K562 (cell line): Measurements from ENCODE around the gene HSPA8. TPM values are rescaled to one million over a fixed set of nuclear protein-coding genes. Genes with fewer than 3 reads are reported as not detected.

Experiments
- ATAC-seq: fragments of 200-7000 bp; cut with Tn5 transposase; 3 replicates; pipeline ENCODE4 v1.9.1; 2020; ENCODE audit warnings: moderate library complexity
- BruUV-seq: library from RNA; stranded (reverse); fragments of 400-500 nt; replicated peaks from 2 replicates; lab custom pipeline; 2021; lab: Mats Ljungman, UMichigan
- CTCF ChIA-PET: fragments of 300-600 bp; formaldehyde crosslinking; extraction: SDS; loops from one replicate; lab custom pipeline; 2021; ENCODE audit warnings: low intra/inter-chr PET ratio; lab: Yijun Ruan, JAX
- POLR2A ChIA-PET: fragments of 300-600, 350-650 bp; sonication (Branson Sonifier 250); formaldehyde crosslinking; extraction: SDS; loops from one replicate; lab custom pipeline; 2021; ENCODE audit warnings: antibody characterized with exemption, inconsistent platforms; lab: Yijun Ruan, JAX
- DNase-seq, 4 experiments: peaks; one replicate each; pipeline versions ENCODE4 v3.0.0 to v3.0.0-alpha.2; 2011 to 2018; ENCODE audit warnings: low spot score in 3 of 4, mixed read lengths in 3 of 4; ENCODE audit errors: extremely low read depth in 1 of 4
- FAIRE-seq: peaks from 2 replicates; lab custom pipeline; 2011; peaks lifted over from hg19 to GRCh38; lab: Jason Lieb, UNC
- H2AFZ ChIP-seq: 2 replicates; pipeline ENCODE4 v1.6.0; 2011; ENCODE audit warnings: low read depth, low read length, control low read depth, inconsistent platforms
- H3K27ac ChIP-seq: fragments of 200-600 bp; 3 replicates; pipeline ENCODE4 v1.8.0; 2011; ENCODE audit warnings: low read depth, mild to moderate bottlenecking, control low read depth, inconsistent platforms, low read length, moderate library complexity, mixed read lengths; ENCODE audit errors: extremely low read depth
- H3K27me3 ChIP-seq, 2 experiments: fragments of 300-600 bp in 1 of 2; 2 replicates in 1 of 2; 3 replicates in 1 of 2; pipeline versions ENCODE4 v1.6.0 to v1.8.0; 2011; ENCODE audit warnings: inconsistent platforms in 2 of 2, low read length in 2 of 2, mild to moderate bottlenecking in 1 of 2, mixed read lengths in 1 of 2, moderate library complexity in 1 of 2; ENCODE audit not compliant: control insufficient read depth in 2 of 2, insufficient read depth in 2 of 2
- H3K36me3 ChIP-seq: fragments of 300-600 bp; 3 replicates; pipeline ENCODE4 v1.8.0; 2011; ENCODE audit warnings: mild to moderate bottlenecking, low read length, inconsistent platforms; ENCODE audit not compliant: control insufficient read depth, insufficient read depth
- H3K4me1 ChIP-seq, 2 experiments: fragments of 200-600 bp in 1 of 2; replicated peaks in 1 of 2; 2 replicates in 1 of 2; 3 replicates in 1 of 2; pipeline versions ENCODE4 v1.5.1 to v1.8.0; 2011; ENCODE audit warnings: inconsistent platforms in 2 of 2, low read length in 2 of 2, mild to moderate bottlenecking in 1 of 2, mixed read lengths in 1 of 2, moderate library complexity in 1 of 2; ENCODE audit not compliant: control insufficient read depth in 2 of 2, insufficient read depth in 2 of 2
- H3K4me2 ChIP-seq: 2 replicates; pipeline ENCODE4 v1.6.1; 2011; ENCODE audit warnings: low read length, control low read depth, inconsistent platforms, mixed read lengths; ENCODE audit not compliant: insufficient read depth
- H3K4me3 ChIP-seq: fragments of 200-600 bp; sonication (generic), shearing (Covaris generic); 2 replicates; pipeline ENCODE4 v1.5.1; 2016; ENCODE audit warnings: control low read depth, inconsistent platforms
- H3K79me2 ChIP-seq: fragments of 200-600 bp; 3 replicates; pipeline ENCODE4 v1.8.0; 2011; ENCODE audit warnings: low read length, inconsistent platforms; ENCODE audit not compliant: control insufficient read depth, insufficient read depth
- H3K9ac ChIP-seq, 2 experiments: 2 replicates each; pipeline versions ENCODE4 v1.6.0 to v1.6.1; 2011; ENCODE audit warnings: low read depth in 2 of 2, low read length in 2 of 2, control low read depth in 1 of 2, inconsistent platforms in 1 of 2, mild to moderate bottlenecking in 1 of 2, mixed read lengths in 1 of 2; ENCODE audit not compliant: insufficient read depth in 1 of 2
- H3K9me1 ChIP-seq: one replicate; pipeline ENCODE4 v1.6.0; 2011; ENCODE audit warnings: inconsistent platforms, mild to moderate bottlenecking, low read length, moderate library complexity; ENCODE audit not compliant: control insufficient read depth, insufficient read depth
- H3K9me3 ChIP-seq: replicated peaks from 2 replicates; pipeline ENCODE4 v1.5.1; 2011; ENCODE audit warnings: low read depth, low read length, inconsistent platforms; ENCODE audit not compliant: control insufficient read depth, insufficient read depth
- H4K20me1 ChIP-seq: replicated peaks from 2 replicates; pipeline ENCODE4 v1.6.1; 2011; ENCODE audit warnings: low read length, inconsistent platforms, mixed read lengths; ENCODE audit not compliant: control insufficient read depth, insufficient read depth
- ASH1L ChIP-seq: fragments of 450-650 bp; IDR thresholded peaks from 2 replicates; pipeline ENCODE4 v1.6.1; 2018; ENCODE audit warnings: borderline replicate concordance, mild to moderate bottlenecking, low read depth; ENCODE audit not compliant: partially characterized antibody
- CTCF ChIP-seq, 3 experiments: IDR thresholded peaks in 2 of 3; conservative IDR thresholded peaks in 1 of 3; 2 replicates each; pipeline ENCODE4 v1.5.1; 2011 to 2012; ENCODE audit warnings: low read length in 3 of 3, mild to moderate bottlenecking in 3 of 3, control low read depth in 2 of 3, improper control_type of control experiment in 1 of 3, inconsistent platforms in 1 of 3, low read depth in 1 of 3, mixed read lengths in 1 of 3, moderate library complexity in 1 of 3; ENCODE audit not compliant: insufficient read depth in 2 of 3
- PHF20 ChIP-seq: fragments of 450-650 bp; IDR thresholded peaks from 2 replicates; pipeline ENCODE4 v1.6.1; 2018; ENCODE audit not compliant: partially characterized antibody
- TOE1 ChIP-seq, 2 experiments: fragments of 450-650 bp in 1 of 2; sonication (generic) in 1 of 2; formaldehyde crosslinking in 1 of 2; IDR thresholded peaks; 2 replicates each; pipeline versions ENCODE4 v1.7.1 to v1.8.0; 2016 to 2022; ENCODE audit warnings: borderline replicate concordance in 2 of 2, mild to moderate bottlenecking in 2 of 2, antibody characterized with exemption in 1 of 2, inconsistent platforms in 1 of 2, low read depth in 1 of 2, missing genetic modification reagents in 1 of 2, moderate library complexity in 1 of 2
- ZNF224 ChIP-seq: sonication (generic); formaldehyde crosslinking; IDR thresholded peaks from 2 replicates; pipeline ENCODE4 v1.8.0; 2022; ENCODE audit warnings: mild to moderate bottlenecking, missing genetic modification reagents
- ZNF668 ChIP-seq: fragments of 250-450 bp; sonication (Bioruptor Pico); IDR thresholded peaks from 2 replicates; pipeline ENCODE4 v1.8.0; 2022; ENCODE audit warnings: mild to moderate bottlenecking, inconsistent platforms
- ZNF75A ChIP-seq: fragments of 450-650 bp; formaldehyde crosslinking; IDR thresholded peaks from 2 replicates; pipeline ENCODE4 v1.4.0; 2020; ENCODE audit warnings: mild to moderate bottlenecking
- WGBS: fragments of 100-300 bp; shearing (Covaris generic); methylation state at CpG from one replicate; pipeline ENCODE4 v1.1.6; 2016; ENCODE audit warnings: low coverage, mixed read lengths; ENCODE audit not compliant: insufficient coverage; ENCODE audit errors: missing lambda C conversion rate; 5-methylcytosine and 5-hydroxymethylcytosine counted together
- in situ Hi-C: fragments of 300-500 bp; cut with MboI; formaldehyde crosslinking; loops from 4 replicates; pipeline ENCODE4 v1.15.0; 2018; ENCODE audit warnings: inconsistent platforms, mixed read lengths
- intact Hi-C: fragments of 100-400 bp; cut with micrococcal nuclease; formaldehyde crosslinking; loops from 2 replicates; pipeline ENCODE4 v1.14.2; 2022
- polyA plus RNA-seq, 8 experiments: library from polyadenylated mRNA; depleted of rRNA in 4 of 8; stranded (reverse) in 5 of 8; unstranded in 3 of 8; fragments of >200 nt; fragmentation: Nextera tagmentation in 2 of 8; fragmentation: Illumina TruSeq in 1 of 8; extraction: Ambion mirVana in 2 of 8; extraction: Trizol in 1 of 8; gene quantifications; 2 replicates each; pipeline versions ENCODE4 v1.2.1 to v1.2.3, GENCODE V29; 2011 to 2014; ENCODE audit warnings: inconsistent platforms in 1 of 8, missing spikeins in 1 of 8
- total RNA-seq, 7 experiments: library from RNA; depleted of rRNA in 6 of 7; stranded (reverse); fragments of >200 nt in 6 of 7; fragmentation: Illumina TruSeq in 2 of 7; extraction: Trizol in 2 of 7; gene quantifications; 2 replicates each; pipeline versions ENCODE4 v1.2.1 to v1.2.3, GENCODE V29; 2011 to 2021; ENCODE audit warnings: low replicate concordance in 1 of 7
- TF ChIP-seq, protein P1 (sequence below): sonication (generic); formaldehyde crosslinking; IDR thresholded peaks from 2 replicates; pipeline ENCODE4 v1.8.0; 2023; ENCODE audit warnings: mild to moderate bottlenecking, missing genetic modification reagents
- TF ChIP-seq, protein P2 (sequence below), 2 experiments: IDR thresholded peaks; 2 replicates each; pipeline ENCODE4 v1.6.1; 2011; ENCODE audit warnings: borderline replicate concordance in 1 of 2, control low read depth in 1 of 2, low read depth in 1 of 2, low read length in 1 of 2, mild to moderate bottlenecking in 1 of 2, mixed read lengths in 1 of 2, moderate library complexity in 1 of 2; ENCODE audit not compliant: insufficient read depth in 1 of 2, insufficient read length in 1 of 2, poor library complexity in 1 of 2, severe bottlenecking in 1 of 2; ENCODE audit errors: extremely low read depth in 1 of 2

Gene HSPA8
- total and polyA plus RNA-seq, 9 of the 15 experiments (the other 6 are each of a cell fraction or from before 2014, with no cell fraction given) = 1,250 to 3,966 (median 2,773) TPM

DNA sequence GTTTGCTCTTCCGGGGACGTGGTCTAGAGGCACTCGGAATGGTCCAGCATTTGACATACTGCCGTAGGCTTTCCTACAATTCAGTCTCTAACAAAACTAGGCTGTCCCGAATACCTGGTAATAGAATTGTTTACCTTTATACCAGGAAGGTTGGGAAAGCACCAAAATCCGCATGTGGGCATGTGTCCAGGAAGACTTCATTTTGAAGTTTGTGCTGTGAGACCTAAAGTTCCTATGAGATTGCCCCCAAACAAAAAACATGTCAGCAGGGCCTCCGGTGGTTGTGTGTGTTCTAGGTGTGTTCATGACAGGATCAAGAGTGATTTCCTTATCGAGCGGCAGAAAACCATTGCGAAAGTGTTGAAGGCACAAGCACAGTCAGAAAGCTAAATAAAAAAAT is 26.1 kb downstream of the HSPA8 start:
- Histone ChIP-seq H3K27me3 (peaks cover 0 to 26% of the 10 kb centered on the region in 2 experiments; a peak in 4 of 5 replicates), H3K9me1 (no peaks in the 10 kb centered on the region), H4K20me1 (no peaks in the 10 kb centered on the region), H3K4me2 (no peak overlapping the region), H3K79me2 (no peaks in the 10 kb centered on the region), H3K9me3 (no peaks in the 10 kb centered on the region), H2AFZ (no peak overlapping the region), H3K27ac (no peak overlapping the region), H3K4me3 (no peak overlapping the region), H3K4me1 (no peaks in the 10 kb centered on the region; a peak in 1 of 5 replicates), H3K36me3 (no peaks in the 10 kb centered on the region), H3K9ac (no peak overlapping the region)
- in situ Hi-C loops = no loop called here
- 4% methylated on average over 10 of the region's 10 CpGs for WGBS
- no TSS peak for BruUV-seq
- DNase-seq (no peak), FAIRE-seq (no peak), ATAC-seq (no peak)
- ChIA-PET CTCF (no interaction called here), POLR2A (no interaction called here)
- intact Hi-C loops = no loop called here
- no peak for TF ChIP-seq ASH1L
- TF ChIP-seq, protein P1, sequence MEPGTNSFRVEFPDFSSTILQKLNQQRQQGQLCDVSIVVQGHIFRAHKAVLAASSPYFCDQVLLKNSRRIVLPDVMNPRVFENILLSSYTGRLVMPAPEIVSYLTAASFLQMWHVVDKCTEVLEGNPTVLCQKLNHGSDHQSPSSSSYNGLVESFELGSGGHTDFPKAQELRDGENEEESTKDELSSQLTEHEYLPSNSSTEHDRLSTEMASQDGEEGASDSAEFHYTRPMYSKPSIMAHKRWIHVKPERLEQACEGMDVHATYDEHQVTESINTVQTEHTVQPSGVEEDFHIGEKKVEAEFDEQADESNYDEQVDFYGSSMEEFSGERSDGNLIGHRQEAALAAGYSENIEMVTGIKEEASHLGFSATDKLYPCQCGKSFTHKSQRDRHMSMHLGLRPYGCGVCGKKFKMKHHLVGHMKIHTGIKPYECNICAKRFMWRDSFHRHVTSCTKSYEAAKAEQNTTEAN = no peak
- TF ChIP-seq PHF20 = no peak
- no peak for TF ChIP-seq ZNF668
- no peak for TF ChIP-seq CTCF (IDR thresholded peaks at IDR 0.05 in 2 of 3, conservative IDR thresholded peaks at IDR 0.05 in 1 of 3; ENCODE audit: insufficient read depth in 2 of 3, low read depth in 1 of 3, low read length in 3 of 3)
- no peak for TF ChIP-seq TOE1 (IDR thresholded peaks at IDR 0.05; ENCODE audit: borderline replicate concordance)
- no peak for TF ChIP-seq TOE1 (CRISPR knock-in tag; IDR thresholded peaks at IDR 0.05; ENCODE audit: borderline replicate concordance, low read depth)
- TF ChIP-seq ZNF75A (CRISPR knock-in tag) = no peak
- no peak for TF ChIP-seq ZNF224
- TF ChIP-seq, protein P2, sequence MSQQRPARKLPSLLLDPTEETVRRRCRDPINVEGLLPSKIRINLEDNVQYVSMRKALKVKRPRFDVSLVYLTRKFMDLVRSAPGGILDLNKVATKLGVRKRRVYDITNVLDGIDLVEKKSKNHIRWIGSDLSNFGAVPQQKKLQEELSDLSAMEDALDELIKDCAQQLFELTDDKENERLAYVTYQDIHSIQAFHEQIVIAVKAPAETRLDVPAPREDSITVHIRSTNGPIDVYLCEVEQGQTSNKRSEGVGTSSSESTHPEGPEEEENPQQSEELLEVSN (IDR thresholded peaks at IDR 0.05; ENCODE audit: borderline replicate concordance in 1 of 2, extremely low read depth in 1 of 2, insufficient read depth in 1 of 2, insufficient read length in 1 of 2, low read depth in 1 of 2, low read length in 1 of 2, poor library complexity in 1 of 2, severe bottlenecking in 1 of 2) = no peak
